HUES48 (cell line): ENCODE results near the gene FDX1.
"Not testable (repeated sequence)": the region's sequence is repeated elsewhere in the genome, so short reads cannot be mapped to it uniquely, and the experiment has no call there.

Experiments
- H3K27ac ChIP-seq: one replicate; pipeline ENCODE4 v1.7.0; 2013; ENCODE audit warnings: low read depth, low read length, inconsistent platforms
- H3K27me3 ChIP-seq: 2 replicates; pipeline ENCODE4 v1.6.1; 2013; ENCODE audit warnings: mild to moderate bottlenecking, low read length; ENCODE audit not compliant: control insufficient read depth, insufficient read depth
- H3K36me3 ChIP-seq: 2 replicates; pipeline ENCODE4 v1.6.1; 2013; ENCODE audit warnings: low read length; ENCODE audit not compliant: control insufficient read depth, insufficient read depth
- H3K4me1 ChIP-seq: 2 replicates; pipeline ENCODE4 v1.6.1; 2013; ENCODE audit warnings: mild to moderate bottlenecking, low read length; ENCODE audit not compliant: control insufficient read depth, insufficient read depth
- H3K4me3 ChIP-seq: 2 replicates; pipeline ENCODE4 v1.5.1; 2013; ENCODE audit warnings: mild to moderate bottlenecking, low read depth, low read length
- H3K9ac ChIP-seq: 2 replicates; pipeline ENCODE4 v1.6.1; 2013; ENCODE audit warnings: mild to moderate bottlenecking, low read depth, low read length, moderate library complexity
- H3K9me3 ChIP-seq: 2 replicates; pipeline ENCODE4 v1.6.1; 2013; ENCODE audit warnings: low read length; ENCODE audit not compliant: control insufficient read depth, insufficient read depth

FDX1 gene, protein sequence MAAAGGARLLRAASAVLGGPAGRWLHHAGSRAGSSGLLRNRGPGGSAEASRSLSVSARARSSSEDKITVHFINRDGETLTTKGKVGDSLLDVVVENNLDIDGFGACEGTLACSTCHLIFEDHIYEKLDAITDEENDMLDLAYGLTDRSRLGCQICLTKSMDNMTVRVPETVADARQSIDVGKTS

GRCh38 chr11:110429731-110430266 lies at the start of gene FDX1:
FDX1 (plus strand) TSS chr11:110429948; CDS start chr11:110430121, 173 bp downstream.
- Histone ChIP-seq H3K27ac (peak within 1 kb of the TSS; percentile 84), H3K36me3 (no peaks in the 10 kb centered on the region), H3K4me3 (peak within 1 kb of the TSS; percentile 82), H3K4me1 (peaks cover 20% of the 10 kb centered on the region), H3K9me3 (no peaks in the 10 kb centered on the region), H3K9ac (peak within 1 kb of the TSS; percentile 78), H3K27me3 (peaks cover 4% of the 10 kb centered on the region; the same call in 1 of the 2 replicates)

GRCh38 chr11:110380836-110381622 lies 48.7 kb upstream of the FDX1 start:
- Histone ChIP-seq H3K36me3 (no peaks in the 10 kb centered on the region), H3K9ac (no peak overlapping the region), H3K9me3 (no peaks in the 10 kb centered on the region), H3K4me1 (0 out of 2 replicates have a peak, but pooled peaks cover 7% of the 10 kb centered on the region), H3K4me3 (no peak overlapping the region), H3K27me3 (no peaks in the 10 kb centered on the region), H3K27ac (no peak overlapping the region)

DNA sequence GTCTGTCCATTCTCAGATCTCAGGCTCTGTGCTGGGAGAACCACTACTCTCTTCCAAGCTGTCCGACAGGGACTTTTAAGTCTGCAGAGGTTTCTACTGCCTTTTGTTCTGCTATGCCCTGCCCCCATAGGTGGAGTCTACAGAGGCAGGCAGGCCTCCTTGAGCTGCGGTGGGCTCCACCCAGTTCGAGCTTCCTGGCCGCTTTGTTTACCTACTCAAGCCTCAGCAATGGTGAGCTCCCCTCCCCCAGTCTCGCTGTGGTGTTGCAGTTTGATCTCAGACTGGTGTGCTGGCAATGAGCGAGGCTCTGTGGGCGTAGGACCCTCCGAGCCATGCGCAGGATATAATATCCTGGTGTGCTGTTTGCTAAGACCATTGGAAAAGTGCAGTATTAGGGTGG lies 41.5 kb upstream of the FDX1 start:
- not testable (repeated sequence) for H3K4me3 ChIP-seq, H3K36me3 ChIP-seq, H3K27ac ChIP-seq, H3K27me3 ChIP-seq, H3K9ac ChIP-seq, H3K9me3 ChIP-seq, H3K4me1 ChIP-seq

DNA sequence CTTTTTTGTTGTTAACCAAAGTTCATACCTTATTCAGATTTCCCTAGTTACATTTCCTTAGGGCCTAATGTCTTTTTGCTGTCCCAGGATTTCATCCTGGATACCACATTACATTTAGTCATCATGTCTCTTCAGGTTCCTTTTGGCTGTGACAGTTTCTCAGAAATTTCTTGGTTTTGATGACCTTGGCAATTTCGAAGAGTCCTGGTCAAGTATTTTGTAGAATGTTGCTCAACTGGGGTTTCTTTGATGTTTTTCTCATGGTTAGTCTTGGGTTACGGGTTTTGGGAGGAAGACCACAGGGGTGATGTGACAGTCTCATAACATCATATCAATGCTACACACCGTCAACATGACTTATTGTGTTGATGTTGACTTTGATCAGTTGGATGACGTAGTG lies 39.8 kb upstream of the FDX1 start:
- Histone ChIP-seq H3K27ac (no peak overlapping the region), H3K9ac (no peak overlapping the region), H3K9me3 (peaks cover 4% of the 10 kb centered on the region; the same call in 1 of the 2 replicates), H3K36me3 (no peaks in the 10 kb centered on the region), H3K27me3 (no peaks in the 10 kb centered on the region), H3K4me1 (no peaks in the 10 kb centered on the region), H3K4me3 (no peak overlapping the region)

- no peaks in the 10 kb centered on the region for H3K27me3 ChIP-seq
- no peak overlapping the region for H3K27ac ChIP-seq
- H3K9me3 ChIP-seq = peaks cover 4% of the 10 kb centered on the region; the same call in 1 of the 2 replicates
- no peak overlapping the region for H3K9ac ChIP-seq
- no peaks in the 10 kb centered on the region for H3K36me3 ChIP-seq
- H3K4me1 ChIP-seq = no peaks in the 10 kb centered on the region
- H3K4me3 ChIP-seq = no peak overlapping the region
These were observed 37.7 kb upstream of the FDX1 start for GRCh38 chr11:110392056-110392455.

DNA sequence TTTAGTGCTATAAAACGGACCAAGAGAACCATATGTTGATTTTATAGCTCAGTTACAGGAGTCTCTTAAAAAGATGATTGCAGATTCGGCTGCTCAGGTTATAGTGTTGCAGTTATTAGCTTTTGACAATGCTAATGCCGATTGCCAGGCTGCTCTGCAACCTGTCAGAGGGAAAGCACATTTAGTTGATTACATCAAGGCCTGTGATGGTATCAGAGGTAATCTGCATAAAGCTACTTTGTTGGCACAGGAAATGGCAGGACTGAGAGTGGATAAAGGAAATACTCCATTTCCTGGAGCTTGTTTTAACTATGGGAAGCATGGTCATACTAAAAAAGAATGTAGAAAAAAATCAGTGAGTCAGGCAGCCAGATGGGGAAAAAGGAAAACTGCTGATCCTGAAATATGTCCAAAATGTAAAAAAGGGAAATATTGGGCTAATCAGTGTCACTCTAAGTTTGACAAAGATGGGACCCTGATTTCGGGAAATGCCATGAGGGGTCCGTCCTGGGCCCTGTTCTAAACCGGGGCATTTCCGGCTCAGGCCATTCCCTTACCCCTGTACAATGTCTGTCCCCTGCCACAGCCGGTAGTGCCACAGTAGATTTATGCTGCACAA lies 32.0 kb upstream of the FDX1 start:
- H3K4me3 ChIP-seq, H3K36me3 ChIP-seq, H3K9me3 ChIP-seq, H3K9ac ChIP-seq, H3K27ac ChIP-seq, H3K27me3 ChIP-seq, H3K4me1 ChIP-seq: not testable (repeated sequence)

- not testable (repeated sequence) for H3K9me3 ChIP-seq, H3K36me3 ChIP-seq, H3K4me3 ChIP-seq, H3K27ac ChIP-seq, H3K9ac ChIP-seq, H3K27me3 ChIP-seq, H3K4me1 ChIP-seq
These were observed 26.2 kb upstream of the FDX1 start for GRCh38 chr11:110403585-110403984.

DNA sequence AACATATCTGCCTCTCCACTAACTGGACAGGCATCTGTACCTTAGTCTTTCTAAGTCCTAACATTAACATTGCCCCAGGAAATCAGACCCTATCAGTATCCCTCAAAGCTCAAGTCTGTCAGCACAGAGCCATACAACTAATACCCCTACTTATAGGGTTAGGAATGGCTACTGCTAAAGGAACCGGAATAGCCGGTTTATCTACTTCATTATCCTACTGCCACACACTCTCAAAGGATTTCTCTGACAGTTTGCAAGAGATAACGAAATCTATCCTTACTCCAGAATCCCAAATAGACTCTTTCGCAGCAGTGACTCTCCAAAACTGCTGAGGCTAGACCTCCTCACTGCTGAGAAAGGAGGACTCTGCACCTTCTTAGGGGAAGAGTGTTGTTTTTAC lies 24.1 kb upstream of the FDX1 start:
- H3K9ac ChIP-seq, H3K27me3 ChIP-seq, H3K4me1 ChIP-seq, H3K4me3 ChIP-seq, H3K27ac ChIP-seq, H3K9me3 ChIP-seq, H3K36me3 ChIP-seq: not testable (repeated sequence)

GRCh38 chr11:110407315-110407714 lies 22.4 kb upstream of the FDX1 start:
- Histone ChIP-seq H3K9ac (no peak overlapping the region), H3K27ac (no peak overlapping the region), H3K9me3 (no peaks in the 10 kb centered on the region), H3K4me3 (no peak overlapping the region), H3K27me3 (no peaks in the 10 kb centered on the region), H3K36me3 (no peaks in the 10 kb centered on the region), H3K4me1 (no peaks in the 10 kb centered on the region)

DNA sequence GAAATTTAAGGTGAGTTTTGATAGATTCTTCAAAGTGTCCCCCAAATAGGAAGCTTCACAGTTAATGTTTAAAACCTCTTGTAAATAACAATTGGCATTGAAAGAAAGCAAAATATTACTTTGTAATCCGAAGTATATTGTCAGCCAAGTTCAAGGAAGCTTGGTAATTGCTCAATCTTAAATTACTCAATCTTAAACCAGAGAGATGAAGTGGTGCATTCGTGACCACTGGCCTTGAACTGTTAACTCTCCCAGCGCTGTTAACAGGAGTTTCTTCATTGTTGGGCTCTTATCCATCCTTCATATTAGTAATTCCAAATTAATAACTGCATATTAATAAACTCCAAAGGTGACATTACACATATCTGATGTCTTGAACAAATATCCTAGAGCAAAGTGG lies 20.6 kb upstream of the FDX1 start:
- Histone ChIP-seq H3K36me3 (no peaks in the 10 kb centered on the region), H3K27ac (no peak overlapping the region), H3K27me3 (no peaks in the 10 kb centered on the region), H3K9ac (no peak overlapping the region), H3K9me3 (no peaks in the 10 kb centered on the region), H3K4me1 (no peaks in the 10 kb centered on the region), H3K4me3 (no peak overlapping the region)

DNA sequence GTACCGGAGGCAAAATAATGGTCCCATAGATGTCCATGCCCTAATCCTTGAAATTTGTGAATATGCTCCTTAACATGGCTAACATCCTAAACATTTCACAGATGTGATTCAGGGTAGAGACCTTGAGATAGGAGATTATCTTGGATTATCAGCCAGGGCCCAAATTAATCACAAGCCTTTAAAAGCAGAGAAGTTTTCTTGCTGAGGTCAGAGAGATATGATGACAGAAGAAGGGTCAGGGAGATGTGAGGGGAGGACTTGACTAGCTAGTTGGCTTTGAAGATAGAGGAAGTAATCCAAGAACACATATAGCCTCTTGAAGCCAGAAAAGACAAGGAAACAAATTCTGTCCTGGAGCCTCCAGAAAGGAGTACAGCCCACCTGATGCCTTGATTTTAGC lies 19.1 kb upstream of the FDX1 start:
- no peak overlapping the region for H3K27ac ChIP-seq
- no peak overlapping the region for H3K9ac ChIP-seq
- no peaks in the 10 kb centered on the region for H3K27me3 ChIP-seq
- H3K36me3 ChIP-seq = no peaks in the 10 kb centered on the region
- no peaks in the 10 kb centered on the region for H3K4me1 ChIP-seq
- no peak overlapping the region for H3K4me3 ChIP-seq
- H3K9me3 ChIP-seq = no peaks in the 10 kb centered on the region
